ENCODE data around the gene CLEC3A.

DNA sequence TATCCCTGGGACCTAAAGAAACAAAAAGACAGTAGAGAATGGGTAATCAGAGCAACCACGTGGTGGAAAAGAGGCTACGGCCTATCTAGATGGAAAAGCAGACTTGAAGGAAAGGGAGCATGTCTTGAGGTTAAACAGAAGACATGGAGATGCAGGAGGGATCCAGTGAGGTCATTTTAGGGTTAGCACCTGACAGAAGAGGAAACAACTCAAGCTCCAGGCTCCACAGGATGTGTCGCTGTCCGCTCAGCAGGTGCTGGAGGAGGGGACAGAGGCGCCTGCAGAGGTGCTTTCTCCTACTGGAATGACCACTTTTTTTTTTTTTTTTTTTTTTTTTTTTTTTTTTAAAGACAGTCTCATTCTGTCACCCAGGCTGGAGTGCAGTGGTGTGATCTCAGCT, 47.5 kb upstream of the CLEC3A start:
- TF ChIP-seq SALL2 (tag by site-specific recombination; IDR thresholded peaks at IDR 0.05; ENCODE audit: borderline replicate concordance), result no peak
- no peak for TF ChIP-seq PBX3 (CRISPR knock-in tag; IDR thresholded peaks at IDR 0.05)
- no peak for TF ChIP-seq CTCF (tag by site-specific recombination; IDR thresholded peaks at IDR 0.05)
- TF ChIP-seq, protein P1, sequence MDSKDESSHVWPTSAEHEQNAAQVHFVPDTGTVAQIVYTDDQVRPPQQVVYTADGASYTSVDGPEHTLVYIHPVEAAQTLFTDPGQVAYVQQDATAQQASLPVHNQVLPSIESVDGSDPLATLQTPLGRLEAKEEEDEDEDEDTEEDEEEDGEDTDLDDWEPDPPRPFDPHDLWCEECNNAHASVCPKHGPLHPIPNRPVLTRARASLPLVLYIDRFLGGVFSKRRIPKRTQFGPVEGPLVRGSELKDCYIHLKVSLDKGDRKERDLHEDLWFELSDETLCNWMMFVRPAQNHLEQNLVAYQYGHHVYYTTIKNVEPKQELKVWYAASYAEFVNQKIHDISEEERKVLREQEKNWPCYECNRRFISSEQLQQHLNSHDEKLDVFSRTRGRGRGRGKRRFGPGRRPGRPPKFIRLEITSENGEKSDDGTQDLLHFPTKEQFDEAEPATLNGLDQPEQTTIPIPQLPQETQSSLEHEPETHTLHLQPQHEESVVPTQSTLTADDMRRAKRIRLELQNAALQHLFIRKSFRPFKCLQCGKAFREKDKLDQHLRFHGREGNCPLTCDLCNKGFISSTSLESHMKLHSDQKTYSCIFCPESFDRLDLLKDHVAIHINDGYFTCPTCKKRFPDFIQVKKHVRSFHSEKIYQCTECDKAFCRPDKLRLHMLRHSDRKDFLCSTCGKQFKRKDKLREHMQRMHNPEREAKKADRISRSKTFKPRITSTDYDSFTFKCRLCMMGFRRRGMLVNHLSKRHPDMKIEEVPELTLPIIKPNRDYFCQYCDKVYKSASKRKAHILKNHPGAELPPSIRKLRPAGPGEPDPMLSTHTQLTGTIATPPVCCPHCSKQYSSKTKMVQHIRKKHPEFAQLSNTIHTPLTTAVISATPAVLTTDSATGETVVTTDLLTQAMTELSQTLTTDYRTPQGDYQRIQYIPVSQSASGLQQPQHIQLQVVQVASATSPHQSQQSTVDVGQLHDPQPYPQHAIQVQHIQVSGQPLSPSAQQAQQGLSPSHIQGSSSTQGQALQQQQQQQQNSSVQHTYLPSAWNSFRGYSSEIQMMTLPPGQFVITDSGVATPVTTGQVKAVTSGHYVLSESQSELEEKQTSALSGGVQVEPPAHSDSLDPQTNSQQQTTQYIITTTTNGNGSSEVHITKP (tag by site-specific recombination; IDR thresholded peaks at IDR 0.05), result no peak
